SHP77 treated with DMSO at 0.1 percent for 48 hours (cell line): ENCODE measurements around the gene DNAJB13.
"Not testable (repeated sequence)": the region's sequence is repeated elsewhere in the genome, so short reads cannot be mapped to it uniquely, and the experiment has no call there.

ENCODE experiments used
- DNase-seq: peaks from one replicate; lab custom pipeline; 2025; lab: John Stamatoyannopoulos, UW

DNAJB13 gene, protein sequence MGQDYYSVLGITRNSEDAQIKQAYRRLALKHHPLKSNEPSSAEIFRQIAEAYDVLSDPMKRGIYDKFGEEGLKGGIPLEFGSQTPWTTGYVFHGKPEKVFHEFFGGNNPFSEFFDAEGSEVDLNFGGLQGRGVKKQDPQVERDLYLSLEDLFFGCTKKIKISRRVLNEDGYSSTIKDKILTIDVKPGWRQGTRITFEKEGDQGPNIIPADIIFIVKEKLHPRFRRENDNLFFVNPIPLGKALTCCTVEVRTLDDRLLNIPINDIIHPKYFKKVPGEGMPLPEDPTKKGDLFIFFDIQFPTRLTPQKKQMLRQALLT

DNA sequence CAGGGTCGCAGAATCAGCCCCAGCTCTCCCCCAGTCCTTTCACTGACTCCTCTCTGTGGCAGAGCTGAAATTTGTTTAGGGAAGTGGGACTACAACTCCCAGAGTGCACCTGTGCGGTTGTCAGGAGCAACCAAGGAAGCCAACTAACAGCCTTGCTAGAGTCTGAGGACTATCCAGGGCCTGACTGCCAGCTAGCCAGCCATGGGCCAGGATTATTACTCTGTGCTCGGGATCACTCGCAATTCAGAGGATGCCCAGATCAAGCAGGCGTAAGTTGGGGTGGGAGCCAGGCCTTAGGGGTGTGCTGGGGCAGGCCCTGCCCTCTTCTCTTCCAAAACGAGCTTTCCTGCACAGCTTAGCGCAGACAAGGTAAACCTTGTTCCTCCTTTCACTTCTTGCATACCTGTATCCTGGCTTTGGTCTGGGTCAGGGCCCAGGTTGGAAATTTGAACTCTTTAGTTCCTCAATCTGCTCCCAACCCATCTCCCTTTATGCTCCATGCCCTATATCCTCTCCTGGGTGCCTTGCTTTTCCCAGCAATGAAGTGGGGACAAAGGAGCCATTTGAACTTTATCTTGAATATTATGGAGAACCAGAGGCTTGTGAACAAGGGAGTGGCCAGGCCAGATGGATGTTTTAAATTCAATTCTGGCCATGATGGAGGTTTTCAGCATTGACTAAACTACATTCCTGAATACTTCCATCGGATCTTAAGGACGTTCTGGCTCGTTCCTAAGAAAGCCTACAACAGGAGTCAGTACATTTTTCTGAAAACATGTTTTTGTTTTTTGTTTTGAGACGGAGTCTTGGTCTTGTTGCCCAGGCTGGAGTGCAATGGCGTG is at the start of gene DNAJB13:
Gene DNAJB13 (plus strand): TSS at position 158 of the 842 bp plus-strand sequence. CDS start 44 bp downstream, at position 202.
- DNase-seq: peak; percentile 79

DNA sequence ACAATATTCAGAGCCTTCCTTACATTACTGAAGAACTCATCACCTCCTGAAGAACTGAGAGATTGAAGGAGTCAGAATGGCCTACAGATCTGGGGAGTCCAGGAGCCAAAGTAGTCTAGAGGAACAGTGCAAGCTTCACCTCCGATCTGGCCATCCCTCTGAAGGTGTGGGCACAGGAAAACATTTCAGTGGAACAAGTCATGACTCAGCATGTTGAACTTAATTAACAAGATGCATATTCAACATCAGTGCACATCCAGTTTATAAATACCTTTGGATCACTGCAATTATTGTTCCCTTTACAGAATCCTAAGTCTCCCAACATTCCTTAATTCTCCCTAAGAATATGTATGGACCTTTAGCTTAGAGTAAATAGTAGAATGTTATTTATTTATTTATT is 48.5 kb upstream of the DNAJB13 start:
- DNase-seq: no peak

DNA sequence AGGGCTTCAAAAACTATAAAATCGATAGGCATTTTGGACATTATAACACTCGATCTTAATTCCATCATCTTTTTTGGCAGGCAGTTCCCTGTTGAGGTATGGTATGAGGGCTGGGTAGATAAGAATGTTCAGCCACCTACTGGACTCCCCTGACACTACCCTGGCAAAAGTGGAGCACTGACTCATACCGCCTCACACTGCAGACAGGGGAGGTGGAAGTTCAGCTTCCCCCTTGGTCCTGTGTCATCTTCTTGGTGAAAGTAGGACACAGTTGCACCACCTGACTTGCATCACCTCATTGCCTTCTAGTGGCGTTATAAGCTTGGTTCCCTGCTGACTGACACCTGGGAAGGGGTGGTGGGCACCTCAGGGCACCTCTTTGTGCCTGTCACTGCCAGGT is 43.6 kb upstream of the DNAJB13 start:
- no peak for DNase-seq

DNA sequence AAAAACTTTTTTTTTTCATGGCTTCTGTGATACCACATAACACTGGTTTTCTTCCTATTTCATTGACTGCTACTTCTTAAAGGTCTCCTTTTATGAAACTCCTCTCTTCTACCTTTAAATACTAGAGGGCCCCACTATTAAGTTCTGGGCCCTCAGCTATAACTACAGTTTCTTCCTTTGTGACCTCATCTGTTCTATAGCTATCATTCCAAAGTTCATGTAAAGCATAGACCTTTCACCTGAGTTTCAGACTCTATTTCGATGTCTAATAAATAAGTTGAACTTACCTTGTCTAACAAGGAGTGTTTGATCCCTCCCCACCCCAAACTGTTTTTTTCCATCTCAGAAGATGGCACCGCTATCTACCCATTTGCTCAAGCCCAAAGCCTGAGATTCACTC is 38.8 kb upstream of the DNAJB13 start:
- DNase-seq: no peak

DNA sequence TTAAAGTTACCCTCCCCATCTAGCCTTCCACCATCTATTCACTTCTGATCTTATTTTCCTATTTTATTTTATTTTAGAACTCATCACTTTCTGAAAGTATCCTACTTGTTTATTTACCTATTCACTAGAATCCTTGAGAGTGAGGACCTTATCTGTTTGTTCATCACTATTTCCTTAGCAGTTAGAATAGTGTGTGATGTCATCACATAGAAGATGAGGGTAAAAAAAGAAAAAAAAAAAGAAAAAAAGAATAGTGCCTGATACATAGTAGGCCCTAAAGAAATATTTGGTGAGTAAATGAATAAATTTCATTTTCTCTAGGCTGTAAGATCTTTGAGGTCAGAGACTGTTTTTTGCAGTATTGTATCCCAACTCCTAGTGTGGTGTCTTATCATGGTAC is 37.4 kb upstream of the DNAJB13 start:
- no peak for DNase-seq

DNA sequence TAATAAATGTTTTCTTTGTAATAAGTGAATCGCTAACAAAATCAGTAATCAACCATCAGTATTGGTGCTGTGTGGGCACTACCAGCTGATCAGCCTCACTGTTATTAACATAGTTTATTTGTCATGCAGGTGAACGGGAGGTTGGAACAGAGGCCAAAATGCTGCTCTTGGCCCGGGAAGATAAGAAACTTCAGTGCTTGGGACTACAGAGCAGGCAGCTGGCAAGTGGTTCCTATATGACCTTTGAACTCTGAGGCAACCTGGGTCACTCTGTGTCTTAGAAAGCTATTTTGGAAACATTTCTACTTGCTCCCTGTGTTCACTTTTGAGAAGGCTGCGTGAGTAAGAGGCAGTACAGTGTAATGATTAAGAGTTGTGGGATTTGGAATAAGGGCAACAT is 36.5 kb upstream of the DNAJB13 start:
- no peak for DNase-seq

DNA sequence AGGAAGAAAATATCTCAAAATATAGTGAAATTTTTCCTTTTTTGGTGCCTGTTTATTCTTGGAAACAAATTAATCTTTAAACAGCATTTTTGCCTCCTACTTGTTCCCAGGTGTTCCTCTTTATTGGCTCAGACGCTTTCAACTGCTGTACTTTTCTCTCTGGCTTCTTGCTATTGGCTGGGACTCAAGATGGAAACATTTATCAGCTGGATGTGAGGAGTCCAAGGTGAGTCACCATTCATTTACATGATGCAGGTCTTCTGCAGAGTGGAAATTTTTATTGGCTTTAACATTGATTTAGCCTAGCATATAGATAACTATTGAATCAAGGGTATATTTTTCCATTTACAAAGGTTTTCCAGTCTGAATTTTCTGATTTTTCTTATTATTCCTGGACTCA is 34.4 kb upstream of the DNAJB13 start:
- no peak for DNase-seq

DNA sequence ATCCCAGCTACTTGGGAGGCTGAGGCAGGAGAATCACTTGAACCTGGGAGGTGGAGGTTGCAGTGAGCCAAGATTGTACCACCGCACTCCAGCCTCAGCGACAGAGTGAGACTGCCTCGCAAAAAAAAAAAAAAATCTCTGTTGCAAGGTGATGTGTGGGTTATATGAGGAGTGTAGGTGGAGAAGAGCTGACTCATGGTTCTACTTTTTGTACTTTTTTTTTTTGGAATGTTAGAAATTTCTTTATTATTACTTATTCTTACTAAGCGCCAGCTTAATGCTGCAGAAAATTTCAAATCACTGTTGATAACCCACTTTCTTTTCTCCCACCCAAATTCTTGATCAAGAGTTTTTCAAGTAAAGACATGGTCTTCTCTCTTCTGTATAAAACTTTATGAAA is 29.6 kb upstream of the DNAJB13 start:
- DNase-seq: no peak

DNA sequence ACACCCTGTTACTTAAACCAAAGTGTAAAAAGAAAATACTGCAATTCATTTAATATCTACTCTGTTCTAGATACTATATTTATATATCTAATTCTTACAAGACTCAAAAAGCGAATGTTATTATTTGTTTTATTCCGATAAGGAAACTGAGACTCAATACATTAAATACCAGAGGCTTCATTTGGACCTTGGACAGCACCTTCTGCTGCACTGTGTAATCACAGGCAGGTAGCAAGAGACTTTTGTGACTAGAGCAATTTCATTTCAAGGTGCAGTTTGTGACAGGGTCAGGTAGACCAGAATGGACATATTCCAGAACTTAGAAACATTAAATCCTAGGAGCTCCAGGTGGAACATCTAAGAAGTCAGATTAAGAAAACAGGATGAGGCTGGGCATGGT is 21.4 kb upstream of the DNAJB13 start:
- no peak for DNase-seq

DNA sequence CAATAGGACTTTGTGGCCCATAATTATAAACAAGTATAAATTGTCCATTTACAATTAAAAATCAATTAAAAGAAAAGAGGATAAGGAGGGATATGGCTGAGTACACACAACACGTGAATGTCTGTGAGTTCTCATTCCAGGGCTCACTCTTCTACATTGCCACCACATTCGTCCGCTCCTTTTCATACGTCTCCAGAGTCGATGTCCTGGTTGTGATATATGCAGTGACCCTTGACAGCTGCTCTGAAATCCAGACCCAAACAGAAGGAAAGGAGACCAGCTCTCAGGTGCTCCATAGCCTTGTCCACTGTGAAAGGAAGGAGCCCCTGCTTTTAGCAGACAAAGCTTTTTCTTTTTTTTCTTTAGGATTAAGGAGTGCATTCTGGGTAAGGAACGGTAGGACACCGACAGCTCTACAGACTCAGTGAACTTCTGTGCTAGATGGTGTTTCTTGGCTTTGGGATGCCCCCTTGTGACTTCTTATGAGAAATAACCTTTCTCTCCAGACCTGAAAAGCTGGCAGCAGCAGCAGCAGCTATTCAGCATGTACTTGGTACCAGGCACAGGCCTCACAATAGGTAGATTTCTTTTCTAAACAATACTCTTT is 19.7 kb upstream of the DNAJB13 start:
- DNase-seq: peak; percentile 9

DNA sequence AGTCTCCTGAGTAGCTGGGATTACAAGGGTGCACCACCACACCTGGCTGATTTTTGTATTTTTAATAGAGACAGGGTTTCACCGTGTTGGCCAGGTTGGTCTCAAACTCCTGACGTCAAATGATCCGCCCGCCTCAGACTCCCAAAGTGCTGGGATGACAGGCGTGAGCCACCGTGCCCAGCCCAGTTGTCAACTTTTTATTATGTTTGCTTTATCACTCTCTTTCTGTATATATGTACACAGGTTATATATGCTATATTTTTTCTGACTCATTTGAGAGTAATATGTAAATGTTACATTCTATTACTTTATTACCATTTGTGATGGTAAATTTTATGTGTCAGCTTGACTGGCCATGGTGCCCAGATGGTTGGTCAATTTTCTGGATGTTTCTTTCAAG is 18.9 kb upstream of the DNAJB13 start:
- DNase-seq: no peak

DNA sequence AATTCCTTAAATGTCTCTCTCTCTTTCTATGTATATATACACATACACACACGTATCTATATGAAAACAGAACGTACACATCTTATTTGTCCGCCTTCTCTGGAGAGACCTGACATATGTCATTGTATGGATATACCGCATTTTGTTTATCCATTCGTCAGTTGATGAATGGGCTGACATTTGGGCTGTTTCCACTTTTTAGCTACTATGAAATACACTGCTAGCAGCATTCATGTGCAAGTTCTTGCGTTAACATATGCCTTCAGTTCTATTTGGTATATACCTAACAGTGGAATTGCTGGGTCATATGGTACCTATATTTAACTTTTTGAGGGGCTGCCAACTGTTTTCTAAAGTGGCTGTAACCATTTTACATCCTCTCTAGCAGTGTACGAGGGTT is 18.0 kb upstream of the DNAJB13 start:
- DNase-seq: no peak

DNA sequence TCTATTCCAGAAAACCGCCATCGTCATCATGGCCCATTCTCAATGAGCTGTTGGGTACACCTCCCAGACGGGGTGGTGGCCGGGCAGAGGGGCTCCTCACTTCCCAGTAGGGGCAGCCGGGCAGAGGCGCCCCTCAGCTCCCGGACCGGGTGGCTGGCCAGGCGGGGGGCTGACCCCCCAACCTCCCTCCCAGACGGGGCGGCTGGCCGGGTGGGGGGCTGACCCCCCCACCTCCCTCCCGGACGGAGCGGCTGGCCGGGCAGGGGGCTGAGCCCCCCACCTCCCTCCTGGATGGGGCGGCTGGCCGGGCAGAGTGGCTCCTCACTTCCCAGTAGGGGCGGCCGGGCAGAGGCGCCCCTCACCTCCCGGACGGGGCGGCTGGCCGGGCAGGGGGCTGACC is 14.8 kb upstream of the DNAJB13 start:
- DNase-seq: not testable (repeated sequence)

DNA sequence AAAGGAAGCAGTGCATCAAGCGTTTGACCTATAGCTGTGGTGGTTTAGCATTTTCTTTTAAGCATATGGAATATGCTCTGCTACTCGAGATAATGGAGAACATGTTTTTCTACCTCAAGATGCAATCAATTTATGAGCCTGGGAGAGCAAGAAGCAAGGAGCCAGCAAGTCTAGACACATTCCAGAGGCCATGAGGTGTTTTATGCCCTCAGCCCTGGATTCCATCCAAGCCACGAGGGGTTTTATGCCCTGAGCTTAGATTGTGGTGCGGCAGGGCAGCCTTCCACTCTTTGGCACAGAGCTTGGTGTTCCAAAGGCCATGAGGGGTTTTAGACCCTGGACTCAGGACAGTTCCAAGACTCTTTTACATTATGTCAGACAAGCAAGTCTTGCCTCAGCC is 11.7 kb upstream of the DNAJB13 start:
- no peak for DNase-seq

DNA sequence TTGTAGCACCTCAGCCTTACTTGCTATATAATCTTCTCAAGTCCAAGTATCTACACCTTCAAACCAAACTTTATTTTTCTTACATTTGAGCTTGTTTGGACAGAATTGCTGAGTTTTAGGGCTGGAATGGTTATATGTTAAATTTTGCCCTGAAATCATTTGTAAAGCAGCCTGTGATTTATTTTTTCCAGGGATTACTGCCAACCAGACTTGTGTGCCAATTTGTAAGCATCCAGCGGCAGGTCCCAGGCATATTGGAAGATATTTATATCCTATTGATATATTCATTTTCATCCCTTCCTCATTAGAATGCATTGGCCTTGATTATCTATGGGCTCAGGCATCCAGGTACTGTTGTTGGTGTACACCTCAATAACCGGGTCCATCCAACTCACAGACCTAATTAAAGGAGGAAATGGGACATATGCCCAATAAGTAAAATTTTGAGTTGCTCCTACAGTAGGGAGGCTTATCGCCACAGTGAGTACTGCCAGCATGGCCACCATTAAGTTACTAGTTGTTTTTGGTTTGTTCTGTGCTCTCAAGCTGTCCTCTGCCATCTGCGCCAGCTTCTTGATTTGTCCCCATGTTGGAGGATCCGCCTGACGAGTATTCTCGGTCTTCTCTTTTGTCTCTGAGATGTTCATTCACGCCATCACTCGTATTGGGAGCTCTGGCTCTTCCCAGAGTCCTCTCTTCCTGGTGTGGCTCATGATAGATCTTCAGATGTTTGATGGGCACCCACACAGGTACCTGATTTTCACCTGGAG is 9.8 kb upstream of the DNAJB13 start:
- DNase-seq: no peak

DNA sequence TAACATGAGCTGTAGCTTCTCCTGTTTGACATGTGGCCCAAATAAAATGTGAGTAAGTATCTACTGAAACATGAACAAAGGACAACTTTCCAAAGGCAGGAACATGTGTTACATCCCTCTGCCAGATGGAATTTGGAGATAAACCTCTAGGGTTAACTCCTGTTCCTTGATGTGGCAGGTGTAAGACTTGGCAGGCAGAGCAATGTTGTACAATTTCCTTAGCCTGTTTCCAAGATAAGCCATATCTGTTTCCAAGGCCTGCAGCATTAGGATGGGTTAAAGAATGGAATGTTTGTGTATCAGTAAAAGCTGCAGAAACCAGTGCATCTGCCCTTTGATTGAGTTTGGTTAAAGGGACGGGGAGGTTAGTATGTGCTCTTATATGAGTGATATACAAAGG is 8.8 kb upstream of the DNAJB13 start:
- no peak for DNase-seq

DNA sequence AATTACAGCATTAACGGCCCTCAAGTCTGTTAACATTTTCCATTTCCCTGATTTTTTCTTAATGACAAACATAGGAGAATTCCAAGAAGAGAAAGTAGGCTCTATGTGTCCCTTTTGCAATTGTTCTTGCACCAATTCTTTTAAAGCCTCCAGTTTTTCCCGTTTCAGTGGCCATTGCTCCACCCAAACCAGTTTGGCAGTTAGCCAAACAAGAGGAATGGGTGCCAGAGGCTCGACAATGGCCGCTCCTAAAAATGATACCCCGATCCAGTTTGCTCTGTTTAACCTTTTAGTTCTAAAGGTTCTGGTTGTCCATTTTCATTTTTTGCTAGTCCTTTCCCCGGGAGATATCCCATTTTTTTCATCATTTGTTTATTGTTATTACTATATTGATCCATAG is 6.7 kb upstream of the DNAJB13 start:
- no peak for DNase-seq

DNA sequence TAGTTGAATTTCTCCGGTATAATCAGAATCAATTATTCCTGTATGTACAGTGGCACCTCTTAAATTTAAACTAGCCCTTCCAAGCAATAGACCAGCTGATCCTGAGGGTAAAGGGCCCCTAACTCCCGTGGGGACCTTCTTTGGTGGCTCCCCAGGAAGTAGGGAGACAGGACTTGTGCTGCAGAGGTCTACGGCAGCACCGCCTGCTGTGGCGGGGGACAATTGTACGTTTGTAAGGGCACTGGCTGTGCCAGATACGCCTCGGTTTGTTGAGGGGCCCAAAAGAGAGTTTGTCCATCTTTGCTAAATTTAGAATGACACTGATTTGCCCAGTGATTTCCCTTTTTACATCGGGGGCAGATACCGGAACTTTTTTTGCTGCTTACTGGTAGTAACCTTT is 5.9 kb upstream of the DNAJB13 start:
- DNase-seq: no peak

DNA sequence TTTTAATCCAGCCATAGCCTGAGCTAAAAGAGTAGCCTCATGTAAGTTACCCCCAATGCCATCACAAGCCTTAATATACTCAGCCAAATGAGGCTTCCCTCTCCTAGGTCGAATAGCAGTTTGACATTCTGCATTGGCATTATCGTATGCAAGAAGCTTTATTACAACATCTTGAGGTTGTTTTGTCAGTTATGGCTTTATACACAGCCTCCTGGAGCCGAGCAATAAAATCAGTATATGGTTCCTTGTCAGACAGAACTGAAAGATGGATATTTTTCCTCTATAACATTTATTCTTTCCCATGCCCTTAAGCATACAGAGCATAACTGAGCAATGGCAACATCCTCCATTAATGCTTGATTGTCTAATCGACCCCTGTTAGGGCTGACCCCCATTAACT is 5.4 kb upstream of the DNAJB13 start:
- no peak for DNase-seq

DNA sequence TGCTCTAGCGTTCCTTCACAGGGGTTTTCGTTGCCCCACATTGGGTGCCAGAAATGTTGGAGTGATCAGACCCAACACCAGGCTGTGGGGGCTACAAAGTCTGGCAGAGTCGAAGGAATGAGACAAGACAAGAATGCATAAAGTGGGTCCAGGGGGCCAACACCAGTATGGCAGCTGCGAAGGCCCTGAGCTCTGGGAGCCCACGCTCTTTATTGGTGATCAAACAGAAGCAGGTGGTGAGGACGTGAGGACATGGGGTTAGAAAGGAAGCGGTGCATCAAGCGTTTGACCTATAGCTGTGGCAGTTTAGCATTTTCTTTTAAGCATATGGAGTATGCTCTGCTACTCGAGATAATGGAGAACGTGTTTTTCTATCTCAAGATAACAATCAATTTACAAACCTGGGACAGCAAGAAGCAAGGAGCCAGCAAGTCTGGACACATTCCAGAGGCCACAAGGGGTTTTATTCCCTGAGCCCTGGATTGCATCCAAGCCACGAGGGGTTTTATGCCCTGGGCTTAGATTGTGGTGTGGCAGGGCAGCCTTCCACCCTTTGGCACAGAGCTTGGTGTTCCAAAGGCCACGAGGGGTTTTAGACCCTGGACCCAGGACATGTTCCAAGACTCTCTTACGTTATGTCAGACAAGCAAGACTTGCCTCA is 3.9 kb upstream of the DNAJB13 start:
- peak; percentile 54 for DNase-seq

DNA sequence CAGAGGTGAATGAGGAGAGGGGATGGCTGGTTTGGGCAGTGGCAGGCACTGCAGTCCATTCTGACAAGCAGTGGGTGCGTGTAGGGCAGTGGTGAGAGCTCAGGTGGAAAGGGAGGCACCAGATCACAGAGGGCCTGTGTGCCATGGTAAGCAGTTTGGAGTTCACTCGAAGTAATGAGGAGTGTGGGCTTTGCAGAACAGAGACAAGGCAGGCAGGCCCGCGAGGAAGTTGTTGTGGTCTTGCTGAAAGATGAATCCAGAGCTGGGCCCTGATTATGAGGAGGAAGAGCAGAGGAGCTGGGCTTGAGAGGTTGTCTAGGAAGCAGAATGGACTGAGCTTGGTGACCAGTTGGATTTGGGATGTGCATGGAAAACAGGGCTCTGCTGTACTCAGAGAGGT is 1.6 kb upstream of the DNAJB13 start:
- DNase-seq: no peak

DNA sequence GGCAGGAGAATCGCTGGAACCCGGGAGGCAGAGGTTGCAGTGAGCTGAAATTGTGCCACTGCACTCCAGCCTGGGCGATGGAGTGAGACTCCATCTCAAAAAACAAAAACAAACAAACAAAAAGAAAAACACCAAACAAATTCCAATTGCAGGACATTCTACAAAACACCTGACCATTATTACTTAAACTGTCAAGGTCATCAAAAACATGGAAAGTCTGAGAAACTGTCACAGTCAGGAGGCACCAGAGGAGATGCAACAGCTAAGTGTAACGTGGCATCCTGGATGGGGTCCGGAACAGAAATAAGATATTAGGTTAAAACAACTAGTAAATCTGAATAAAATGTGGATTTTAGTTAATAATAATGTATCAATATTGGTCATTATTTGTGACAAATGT is 914 bp upstream of the DNAJB13 start:
- DNase-seq: no peak
